ENCODE measurements around the gene MAP4K1.
"Not testable (repeated sequence)": the region's sequence is repeated elsewhere in the genome, so short reads cannot be mapped to it uniquely, and the experiment has no call there.

Gene MAP4K1

GRCh38 chr19:38650911-38651584 is 33.3 kb upstream of the MAP4K1 start:
- DNase-seq (ENCODE audit: low spot score): peak; percentile 67

DNA sequence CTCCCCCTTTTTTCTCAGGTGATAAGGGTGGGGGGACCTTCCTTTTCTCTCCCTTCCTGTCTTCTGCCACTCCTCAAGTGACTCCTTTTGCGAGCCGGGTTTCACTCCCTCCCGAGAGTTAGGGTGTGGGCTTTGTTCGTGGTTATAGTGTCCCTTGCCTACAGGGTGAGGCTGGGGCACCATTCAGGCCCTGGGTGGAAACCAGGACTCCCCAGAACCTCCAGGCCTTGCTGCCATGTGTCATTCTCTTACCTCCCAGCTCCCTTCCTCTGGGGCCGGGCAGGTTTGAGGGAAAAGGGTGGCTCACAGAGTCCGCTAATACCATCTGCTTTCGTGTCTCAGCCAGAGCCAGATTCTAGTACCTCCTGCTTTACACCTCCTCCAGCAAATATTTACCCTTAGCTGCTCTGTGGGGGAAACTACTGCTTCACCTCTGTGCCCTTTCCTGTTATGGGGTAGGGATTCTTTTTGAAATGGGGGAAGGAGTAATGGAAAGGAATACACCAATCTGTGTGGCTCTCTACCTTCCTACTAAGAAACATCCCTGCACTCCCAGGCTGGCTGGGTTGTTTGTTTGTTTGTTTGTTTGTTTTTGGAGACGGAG is 32.5 kb upstream of the MAP4K1 start:
- DNase-seq (ENCODE audit: low spot score): no peak

- peak; percentile 86 for DNase-seq (ENCODE audit: low spot score)
These were observed 31.8 kb upstream of the MAP4K1 start for GRCh38 chr19:38649305-38650171.

DNA sequence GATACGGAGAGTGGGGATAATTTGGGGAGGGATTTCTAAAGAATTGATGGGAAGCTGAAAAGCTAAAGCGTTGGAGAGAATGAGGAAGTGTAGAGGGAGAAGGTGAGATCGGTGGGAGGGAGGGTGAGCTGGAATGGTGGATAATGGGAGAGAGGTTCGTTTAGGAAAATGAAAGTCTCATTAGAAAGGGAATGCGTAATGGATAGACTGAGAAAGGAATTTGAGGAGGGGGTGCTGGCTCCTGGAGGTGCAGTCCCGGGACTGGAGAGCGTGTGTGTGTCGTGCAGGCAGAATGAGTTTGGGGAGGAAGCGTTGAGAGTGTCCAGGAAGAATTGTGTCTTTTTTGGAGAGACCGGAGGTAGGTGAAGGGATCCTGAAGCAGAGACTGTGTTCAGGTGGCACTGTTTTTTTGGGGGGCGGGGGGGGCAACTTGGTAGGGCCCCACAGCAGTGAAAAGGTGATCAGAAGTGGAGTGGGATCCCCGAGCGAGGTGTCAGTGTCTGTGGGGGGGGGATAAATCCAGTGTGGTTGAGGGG is 31.1 kb upstream of the MAP4K1 start:
- no peak for DNase-seq (ENCODE audit: low spot score)

DNA sequence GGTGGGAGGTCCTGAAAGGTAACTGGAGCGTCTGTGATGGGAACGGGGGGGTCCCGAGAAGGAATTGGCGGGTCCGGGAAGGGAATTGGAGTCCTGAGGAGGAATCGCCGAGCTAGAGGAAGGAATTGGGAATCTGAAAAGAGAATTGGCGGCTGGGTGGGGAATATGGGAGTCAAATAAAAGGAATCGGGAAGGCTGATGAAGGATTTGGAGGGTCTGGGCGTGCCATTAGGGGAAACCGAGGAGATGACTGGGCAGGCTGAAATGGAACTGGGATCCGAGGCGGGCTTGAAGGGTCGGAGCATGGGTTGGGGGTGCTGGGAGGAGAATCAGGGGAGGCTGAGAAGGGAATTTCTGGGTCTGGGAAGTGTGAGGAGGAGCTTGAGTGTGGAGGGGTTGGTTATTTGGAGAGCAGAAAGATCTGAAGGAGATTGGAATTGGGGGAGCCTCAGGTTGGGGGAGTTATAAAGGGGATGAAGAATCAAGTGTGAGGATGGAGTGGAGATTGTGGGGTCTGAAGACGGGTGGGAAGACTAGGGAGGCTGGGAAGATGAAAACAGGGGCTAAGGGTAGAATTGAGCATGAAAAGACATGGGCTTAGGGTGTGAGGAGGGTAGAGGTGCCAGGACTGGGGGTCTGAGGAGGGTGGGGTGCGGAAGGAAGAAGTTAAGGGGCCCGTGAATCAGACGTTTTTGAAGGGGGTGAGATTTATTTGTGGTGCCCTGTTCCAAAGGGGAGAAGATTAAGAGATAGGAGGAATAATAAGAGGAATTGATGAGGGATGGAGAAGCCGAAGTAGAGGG is 30.4 kb upstream of the MAP4K1 start:
- DNase-seq (ENCODE audit: low spot score): no peak

DNA sequence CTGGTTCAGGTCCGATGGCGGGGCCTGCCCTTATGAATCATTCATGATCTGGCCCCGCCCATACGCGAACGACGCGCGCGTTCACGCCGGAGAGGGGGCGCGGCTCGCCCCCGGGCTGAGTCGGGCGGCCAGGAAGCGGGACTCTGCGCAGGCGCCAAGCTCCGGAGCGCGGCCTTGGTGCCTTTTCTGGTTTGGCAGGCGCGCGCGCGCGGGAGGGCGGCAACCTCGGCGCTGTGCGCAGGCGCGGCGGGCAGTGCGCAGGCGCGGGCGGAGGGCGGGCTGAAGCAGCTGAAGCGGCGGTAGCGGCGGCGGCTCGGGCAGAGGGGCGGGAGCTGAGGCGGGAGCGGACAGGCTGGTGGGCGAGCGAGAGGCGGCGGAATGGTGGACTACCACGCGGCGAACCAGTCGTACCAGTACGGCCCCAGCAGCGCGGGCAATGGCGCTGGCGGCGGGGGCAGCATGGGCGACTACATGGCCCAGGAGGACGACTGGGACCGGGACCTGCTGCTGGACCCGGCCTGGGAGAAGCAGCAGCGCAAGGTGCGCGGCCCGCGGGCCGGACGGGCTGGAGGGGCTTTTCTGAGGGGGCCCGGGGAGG is 29.7 kb upstream of the MAP4K1 start, which contains the start of gene ACTN4:
TSS of gene ACTN4 (plus strand) at position 282 of the 598 bp plus-strand sequence. CDS start at position 379, 97 bp downstream.
- peak; percentile 96 for DNase-seq (ENCODE audit: low spot score)

DNA sequence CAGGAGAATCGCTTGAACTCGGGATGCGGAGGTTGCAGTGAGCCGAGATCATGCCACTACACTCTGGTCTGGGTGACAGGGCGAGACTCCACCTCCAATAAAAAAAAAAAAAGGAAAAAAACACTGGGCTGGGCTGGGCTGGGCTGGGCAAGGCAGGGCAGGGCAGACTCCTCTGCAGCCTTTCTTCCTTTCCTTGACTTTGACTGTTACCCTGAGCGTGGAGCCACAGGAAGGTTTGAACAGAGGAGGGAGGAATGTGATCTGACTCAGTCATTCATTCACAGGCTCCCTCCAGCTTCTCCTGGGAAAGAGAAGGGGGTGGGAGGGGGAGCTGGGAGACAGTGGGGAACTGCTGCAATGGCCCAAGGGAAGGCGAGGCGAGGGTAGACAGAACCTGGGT is 27.0 kb upstream of the MAP4K1 start:
- DNase-seq (ENCODE audit: low spot score): peak; percentile 50

DNA sequence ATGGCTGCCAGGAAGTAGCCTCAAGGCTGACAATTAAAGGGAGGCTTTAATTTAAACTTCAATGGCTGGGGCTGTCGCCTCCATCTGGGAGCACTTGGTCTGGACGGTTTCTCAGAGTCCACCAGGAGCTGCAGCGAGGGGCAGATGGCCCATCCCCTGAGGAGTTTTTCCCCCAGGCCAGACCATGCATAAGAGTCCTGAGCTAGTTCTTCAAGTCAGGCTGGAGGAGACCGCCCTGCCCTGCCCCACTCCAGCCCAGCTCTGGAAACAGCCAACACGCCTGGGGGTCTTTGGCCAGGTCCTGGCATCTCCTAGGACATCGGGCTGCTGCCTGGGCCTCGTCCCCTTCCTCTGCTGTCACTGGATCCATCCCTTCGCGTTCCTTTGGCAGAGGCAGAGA is 24.4 kb upstream of the MAP4K1 start:
- DNase-seq (ENCODE audit: low spot score): no peak

DNA sequence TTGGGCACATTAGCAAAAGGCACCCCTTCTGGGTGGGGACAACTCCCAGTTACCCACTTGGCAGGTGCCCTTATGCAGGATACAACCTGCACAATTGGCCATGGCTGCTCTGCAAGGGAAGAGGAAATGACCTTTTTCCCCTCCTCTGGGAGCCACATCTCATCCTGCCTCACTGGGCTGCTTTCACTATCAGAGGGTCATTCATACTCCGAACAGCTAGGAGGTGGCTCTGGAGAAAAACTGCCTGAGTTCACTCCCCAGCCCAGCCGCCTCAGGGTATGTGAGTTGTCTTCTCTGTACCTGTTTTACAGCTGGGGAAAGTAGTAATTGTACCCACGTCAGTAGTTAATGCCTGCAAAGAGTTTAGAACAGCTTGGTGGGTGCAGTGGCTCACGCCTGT is 22.6 kb upstream of the MAP4K1 start:
- no peak for DNase-seq (ENCODE audit: low spot score)

GRCh38 chr19:38639679-38640078 is 21.9 kb upstream of the MAP4K1 start:
- DNase-seq (ENCODE audit: low spot score): no peak

DNA sequence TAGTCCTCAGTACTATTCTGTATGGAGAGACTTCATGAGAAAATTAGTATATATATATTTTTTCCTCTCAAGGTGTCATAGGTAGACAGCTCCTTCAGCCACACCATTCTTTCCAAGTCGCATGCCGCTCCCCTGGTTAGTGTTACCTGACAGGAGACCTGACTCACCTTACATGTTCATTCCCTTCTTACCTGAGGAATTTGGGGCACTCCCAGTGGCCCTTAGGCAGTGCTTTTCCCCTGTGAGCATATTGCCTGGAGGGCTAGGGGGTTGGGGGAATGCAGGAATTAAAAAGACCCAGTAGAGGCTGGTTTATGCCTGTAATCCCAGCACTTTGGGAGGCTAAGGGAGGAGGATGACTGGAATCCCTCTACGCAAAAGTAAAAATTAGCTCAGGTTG is 20.7 kb upstream of the MAP4K1 start:
- DNase-seq (ENCODE audit: low spot score): no peak

DNA sequence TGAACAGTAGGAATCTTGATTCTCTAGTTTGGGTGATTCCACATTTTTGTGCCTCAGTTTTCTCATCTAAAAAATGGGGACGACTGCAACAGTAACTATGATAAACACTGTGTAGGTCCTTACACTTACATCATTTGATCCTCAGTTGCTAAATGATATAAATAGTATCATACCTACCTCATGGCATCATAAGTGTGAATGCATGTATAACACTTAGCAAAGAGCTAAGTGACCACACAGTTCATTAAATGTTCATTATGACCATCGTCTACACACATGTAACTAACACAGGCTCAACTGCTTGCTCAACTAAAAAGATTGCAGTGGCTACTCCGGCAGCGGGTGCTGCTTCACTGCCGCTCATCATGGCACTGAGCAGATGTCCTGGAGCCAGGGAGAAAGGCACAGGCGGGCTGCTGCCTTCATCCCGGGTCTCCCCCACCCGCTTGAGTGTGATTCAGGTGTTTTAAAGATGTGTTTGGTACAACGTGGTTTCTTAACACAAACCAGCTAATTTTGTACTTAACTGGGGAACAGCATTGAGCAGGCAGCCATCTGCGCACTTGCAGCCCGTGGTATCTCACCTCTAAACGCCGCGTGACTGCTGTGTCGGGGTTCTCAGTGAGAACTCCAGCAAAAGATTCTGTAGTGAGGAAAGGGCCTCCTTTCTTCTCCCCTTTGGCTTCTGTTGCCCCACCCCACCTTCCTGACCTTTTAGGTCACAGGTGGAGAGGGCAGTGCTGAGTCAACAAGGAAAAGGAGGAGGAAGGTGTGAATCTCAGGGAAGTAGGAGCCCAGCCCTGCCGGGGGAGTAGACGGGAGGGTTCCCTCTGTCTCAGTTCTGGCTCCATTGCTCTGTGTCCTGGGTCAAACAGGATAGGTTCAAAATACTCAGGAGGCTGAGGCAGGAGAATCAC is 18.0 kb upstream of the MAP4K1 start:
- no peak for DNase-seq (ENCODE audit: low spot score)

- DNase-seq (ENCODE audit: low spot score): no peak
These were observed 17.2 kb upstream of the MAP4K1 start for GRCh38 chr19:38634757-38635482.

GRCh38 chr19:38632476-38633213 is 14.9 kb upstream of the MAP4K1 start:
- no peak for DNase-seq (ENCODE audit: low spot score)

DNA sequence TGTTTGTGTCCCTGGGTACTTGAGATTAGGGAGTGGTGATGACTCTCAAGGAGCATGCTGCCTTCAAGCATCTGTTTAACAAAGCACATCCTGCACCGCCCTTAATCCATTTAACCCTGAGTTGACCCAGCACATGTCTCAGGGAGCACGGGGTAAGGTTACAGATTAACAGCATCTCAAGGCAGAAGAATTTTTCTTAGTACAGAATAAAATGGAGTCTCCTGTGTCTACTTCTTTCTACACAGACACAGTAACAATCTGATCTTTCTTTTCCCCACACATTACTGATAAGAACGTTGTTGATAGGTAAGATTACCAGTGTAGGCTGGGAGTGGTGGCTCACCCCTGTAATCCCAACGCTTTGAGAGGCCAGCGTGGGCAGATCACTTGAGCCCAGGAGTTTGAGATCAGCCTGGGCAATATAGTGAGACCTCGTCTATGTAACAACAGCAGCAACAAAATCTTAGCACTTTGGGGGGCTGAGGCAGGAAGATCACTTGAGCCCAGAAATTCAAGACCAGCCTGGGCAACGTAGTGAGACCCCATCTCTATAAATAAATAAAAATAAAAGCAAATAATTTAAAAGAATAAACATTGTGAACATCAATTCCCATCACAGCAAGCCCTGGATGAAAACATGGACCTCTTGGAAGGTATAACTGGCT is 14.2 kb upstream of the MAP4K1 start:
- DNase-seq (ENCODE audit: low spot score): not testable (repeated sequence)

GRCh38 chr19:38631301-38631700 is 13.5 kb upstream of the MAP4K1 start:
- not testable (repeated sequence) for DNase-seq (ENCODE audit: low spot score)

DNA sequence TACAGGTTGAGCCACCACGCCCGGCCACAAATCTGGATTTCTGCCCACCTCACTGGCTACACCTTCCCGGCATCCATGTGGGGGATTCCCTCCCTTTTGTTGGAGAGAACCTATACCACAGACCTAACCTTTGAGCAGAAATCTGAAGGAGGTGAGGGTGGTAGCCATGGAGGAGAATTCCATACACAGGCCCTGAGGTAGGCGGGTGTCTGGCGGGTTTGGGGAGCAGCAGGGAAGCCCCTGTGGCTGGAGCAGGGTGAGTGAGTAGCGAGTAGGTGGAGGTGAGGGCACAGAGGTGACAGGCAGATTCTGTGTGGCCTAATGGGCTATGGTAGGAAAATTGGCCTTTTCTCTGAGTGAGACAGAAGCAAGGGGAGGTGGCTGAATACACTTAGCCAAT is 11.8 kb upstream of the MAP4K1 start:
- no peak for DNase-seq (ENCODE audit: low spot score)

DNA sequence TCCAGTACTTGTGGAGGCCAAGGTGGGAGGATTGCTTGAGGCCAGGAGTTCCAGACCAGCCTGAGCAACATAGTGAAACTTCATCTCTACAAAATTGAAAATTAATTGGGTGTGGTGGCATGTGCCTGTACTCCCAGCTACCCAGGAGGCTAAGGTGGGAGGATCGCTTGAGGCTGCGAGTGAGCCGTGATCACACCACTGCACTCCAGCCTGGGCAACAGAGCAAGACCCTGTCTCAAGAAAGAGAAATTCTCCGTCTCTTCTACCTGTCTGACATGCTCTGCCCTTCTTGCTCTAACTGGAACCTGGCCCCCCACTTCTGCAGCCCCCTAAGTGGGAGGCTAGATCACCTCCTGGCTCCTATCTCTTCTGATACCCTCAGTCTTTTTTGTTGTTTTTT is 8.6 kb upstream of the MAP4K1 start:
- no peak for DNase-seq (ENCODE audit: low spot score)
